GM12801 (cell line): ENCODE data around the gene DNMT1.

Experiments used
- TF ChIP-seq, protein P1 (sequence below): IDR thresholded peaks from one replicate; pipeline ENCODE4 v1.5.1; 2011; ENCODE audit warnings: control low read depth; ENCODE audit not compliant: insufficient read length; ENCODE audit errors: extremely low read depth

Gene DNMT1

DNA sequence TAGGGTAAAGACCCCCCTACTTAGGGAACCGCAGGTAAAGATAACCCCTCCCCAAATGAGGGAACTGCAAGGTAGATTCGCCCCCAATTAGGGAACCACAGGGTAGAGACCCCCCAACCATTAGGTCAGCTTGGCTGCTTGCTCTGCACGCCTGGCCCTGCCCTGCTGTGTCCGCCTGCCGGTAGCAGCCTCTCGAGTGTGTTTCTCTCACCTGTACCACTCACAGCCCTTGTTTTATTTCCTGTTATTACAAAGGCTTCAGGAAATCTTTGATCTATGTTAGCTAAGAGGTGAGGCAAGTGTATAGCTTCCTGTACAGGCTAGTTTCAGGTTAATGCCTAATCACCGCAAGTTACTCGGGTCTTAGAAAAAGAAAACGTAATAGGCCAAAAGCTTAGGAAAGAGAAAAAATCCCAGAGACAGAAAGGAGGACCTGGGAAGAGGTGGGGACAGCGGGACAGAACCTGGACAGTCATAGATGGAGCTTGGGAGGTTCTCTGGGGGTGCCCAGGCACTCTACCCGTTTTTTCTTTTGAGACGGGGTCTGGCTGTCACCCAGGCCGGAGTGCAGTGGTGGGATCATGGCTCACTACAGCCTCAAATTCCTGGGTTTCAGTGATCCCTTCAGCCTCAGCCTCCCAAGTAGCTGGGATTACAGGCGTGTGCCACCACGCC, 51.9 kb downstream of the DNMT1 start:
- TF ChIP-seq, protein P1, sequence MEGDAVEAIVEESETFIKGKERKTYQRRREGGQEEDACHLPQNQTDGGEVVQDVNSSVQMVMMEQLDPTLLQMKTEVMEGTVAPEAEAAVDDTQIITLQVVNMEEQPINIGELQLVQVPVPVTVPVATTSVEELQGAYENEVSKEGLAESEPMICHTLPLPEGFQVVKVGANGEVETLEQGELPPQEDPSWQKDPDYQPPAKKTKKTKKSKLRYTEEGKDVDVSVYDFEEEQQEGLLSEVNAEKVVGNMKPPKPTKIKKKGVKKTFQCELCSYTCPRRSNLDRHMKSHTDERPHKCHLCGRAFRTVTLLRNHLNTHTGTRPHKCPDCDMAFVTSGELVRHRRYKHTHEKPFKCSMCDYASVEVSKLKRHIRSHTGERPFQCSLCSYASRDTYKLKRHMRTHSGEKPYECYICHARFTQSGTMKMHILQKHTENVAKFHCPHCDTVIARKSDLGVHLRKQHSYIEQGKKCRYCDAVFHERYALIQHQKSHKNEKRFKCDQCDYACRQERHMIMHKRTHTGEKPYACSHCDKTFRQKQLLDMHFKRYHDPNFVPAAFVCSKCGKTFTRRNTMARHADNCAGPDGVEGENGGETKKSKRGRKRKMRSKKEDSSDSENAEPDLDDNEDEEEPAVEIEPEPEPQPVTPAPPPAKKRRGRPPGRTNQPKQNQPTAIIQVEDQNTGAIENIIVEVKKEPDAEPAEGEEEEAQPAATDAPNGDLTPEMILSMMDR, result no peak

DNA sequence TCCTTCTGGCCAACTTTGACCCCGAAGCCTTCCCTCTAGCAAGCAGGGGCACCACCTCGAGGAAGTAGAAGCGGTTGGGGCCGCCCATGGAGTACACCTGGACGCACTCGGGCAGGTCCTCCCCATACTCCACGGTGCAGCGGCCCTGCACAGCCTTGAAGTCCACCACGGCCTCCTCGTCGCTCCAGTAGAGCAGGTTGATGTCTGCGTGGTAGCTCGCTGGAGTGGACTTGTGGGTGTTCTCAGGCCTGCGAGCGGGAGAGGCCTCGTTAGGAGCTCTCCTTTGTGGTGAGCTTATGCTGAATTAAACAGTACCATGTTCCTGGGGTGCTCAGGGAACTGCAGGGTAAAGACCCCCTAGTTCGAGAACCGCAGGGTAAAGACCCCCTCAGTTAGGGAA, 52.8 kb downstream of the DNMT1 start:
- TF ChIP-seq, protein P1, result no peak

DNA sequence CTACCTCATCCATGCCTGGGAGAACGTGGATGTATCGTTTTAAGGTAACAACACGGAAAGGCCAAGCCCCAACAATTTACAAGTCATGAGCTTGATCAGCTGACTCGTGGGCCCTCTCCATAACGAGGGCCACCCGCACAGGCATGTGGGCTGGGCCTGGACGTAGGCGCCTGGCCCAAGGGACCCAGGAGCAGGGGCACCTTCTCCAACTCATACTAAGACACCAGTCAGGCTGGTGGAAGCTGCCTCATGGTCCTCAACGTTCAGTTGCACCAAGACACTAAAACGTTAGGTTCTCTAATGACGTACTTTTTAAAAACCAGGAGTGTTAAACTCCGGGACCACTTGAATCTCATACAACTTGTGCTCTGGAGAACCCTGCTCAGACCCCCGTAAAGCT, 53.3 kb downstream of the DNMT1 start:
- TF ChIP-seq, protein P1, result no peak

DNA sequence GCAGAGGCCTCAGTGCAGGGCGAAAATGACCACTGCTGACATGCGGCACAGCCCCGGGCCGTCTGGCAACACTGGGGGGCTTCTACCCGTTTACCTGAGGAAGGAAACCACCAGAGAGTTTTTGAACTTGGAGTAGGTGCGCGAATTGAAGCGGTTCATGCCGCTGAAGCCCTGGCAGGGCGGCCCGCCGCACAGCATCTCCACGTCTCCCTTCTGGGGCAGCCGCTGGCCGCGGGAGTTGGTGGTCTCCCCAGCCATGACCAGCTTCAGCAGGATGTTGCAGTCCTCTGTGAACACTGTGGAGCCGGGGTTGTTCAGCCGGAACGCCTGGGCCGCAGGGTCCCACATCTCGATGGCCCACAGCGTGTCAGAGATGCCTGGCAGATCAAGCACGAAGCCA, 54.8 kb downstream of the DNMT1 start:
- TF ChIP-seq, protein P1, result no peak

DNA sequence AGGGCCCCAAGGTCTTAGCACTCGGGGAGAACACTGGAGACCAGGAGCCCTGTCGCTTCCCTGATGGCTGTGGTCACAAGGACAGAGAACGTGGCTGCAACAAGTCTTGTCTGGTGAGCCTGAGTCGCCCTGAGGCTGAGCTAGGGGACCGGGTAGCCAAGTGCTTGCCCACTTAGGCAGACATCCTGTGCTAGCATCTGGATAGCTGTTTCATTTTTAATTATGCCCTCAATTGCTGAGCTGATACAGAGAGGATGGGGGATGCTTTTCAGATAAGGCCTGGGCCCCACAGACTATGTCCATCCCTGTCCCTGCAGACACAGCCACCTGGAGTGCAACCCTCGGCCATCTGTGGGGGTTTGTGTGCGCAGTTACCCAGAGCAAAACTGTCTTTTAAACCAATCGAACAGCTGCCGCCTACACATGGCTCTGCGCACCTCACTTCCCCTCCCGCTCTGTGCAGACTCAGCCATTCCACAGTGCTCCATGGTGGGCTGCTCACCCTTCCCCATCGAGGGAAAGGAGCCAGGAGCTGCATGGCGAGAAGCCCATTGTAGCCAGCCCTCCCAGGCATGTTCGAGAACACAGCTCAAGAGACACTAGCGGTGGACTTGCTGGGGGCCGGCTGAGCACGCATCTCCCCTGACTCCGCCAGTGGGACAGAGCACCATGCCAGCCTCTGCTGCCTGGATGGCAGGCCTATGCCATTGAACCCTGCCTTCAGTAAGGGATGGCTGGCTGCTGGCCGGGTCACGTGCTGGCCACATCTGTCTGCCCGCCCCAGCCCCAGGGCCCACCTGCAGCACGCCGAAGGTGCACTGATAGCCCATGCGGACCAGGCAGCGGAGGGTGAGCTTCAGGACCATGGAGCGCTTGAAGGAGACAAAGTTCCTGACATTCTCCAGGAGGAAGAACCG, 55.6 kb downstream of the DNMT1 start:
- TF ChIP-seq, protein P1, result no peak

DNA sequence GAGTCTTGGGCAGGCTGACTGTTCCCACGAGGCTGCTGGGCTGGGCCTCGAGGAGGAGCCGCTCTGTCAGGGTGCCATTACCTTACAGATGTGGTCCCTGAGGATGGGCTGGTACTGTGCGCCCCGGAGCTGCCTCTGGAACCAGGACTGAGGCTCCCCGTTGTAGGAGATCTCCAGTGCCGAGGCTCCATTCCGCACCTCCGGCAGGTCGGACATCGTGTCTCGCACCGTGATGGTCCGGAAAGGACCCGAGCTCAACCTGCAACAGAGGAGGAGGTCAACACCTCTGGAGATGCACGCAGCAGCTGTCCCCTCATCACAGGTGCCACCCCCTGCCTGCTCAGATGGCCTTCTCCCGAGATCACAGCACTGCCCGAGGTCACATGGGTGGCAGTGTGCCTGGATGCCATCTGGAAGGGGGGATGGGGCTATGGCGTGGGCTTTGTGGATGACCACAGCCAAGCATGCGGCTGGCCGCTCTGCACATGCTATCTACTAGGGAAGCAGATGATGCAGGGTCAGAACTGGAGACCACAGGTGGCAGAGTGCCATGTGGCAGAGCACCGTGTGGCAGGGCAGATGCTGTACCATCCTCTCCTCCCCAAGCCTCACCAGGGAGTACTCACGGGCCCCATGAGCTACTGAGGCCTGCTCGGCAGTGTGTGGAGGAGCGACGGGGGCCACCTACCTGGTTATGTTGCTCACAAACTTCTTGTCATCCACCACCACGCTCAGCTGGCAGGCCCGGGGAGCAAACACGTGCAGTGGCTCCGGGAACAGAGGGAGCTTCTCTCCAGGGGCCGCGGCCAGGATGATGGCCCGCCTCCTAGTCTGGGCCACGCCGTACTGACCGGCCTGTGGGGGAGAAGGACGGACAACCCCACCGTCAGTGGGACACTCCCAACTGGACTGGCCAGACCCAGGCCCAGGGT, 56.7 kb downstream of the DNMT1 start:
- TF ChIP-seq, protein P1, result no peak

DNA sequence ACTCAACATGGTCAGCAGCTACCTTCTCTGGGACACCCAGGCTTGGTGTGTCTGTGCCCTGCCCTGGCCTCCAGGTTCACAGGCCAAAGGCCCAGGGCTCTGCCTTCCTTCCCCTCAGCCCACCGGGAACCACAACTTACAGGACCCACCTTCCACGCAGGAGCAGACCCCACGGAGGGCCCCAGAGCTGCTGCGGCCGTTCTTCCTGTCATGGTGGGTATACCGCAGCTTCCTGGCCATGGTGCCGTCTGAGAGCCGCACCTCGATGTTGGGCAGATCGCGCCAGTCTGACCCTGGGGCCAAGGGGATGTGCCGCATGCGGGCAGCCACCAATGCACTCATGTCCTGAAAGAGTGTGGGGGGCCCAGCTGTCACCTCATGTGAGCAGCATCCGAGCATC, 57.8 kb downstream of the DNMT1 start:
- TF ChIP-seq, protein P1, result no peak
